Right renal cortex interstitium (tissue), 3 donors: Measurements from ENCODE around the gene PLOD2. TPM values are rescaled to one million over a fixed set of nuclear protein-coding genes. Genes with fewer than 3 reads are reported as not detected.

Experiments used
- DNase-seq, 3 donors: peaks; one replicate each; pipeline ENCODE4 v3.0.0-alpha.2; 2013; ENCODE audit warnings: low read depth in 3 of 3, low spot score in 2 of 3
- polyA plus RNA-seq, 3 donors: library from polyadenylated mRNA; unstranded; fragments of 120-200 nt; gene quantifications; one replicate each; pipeline ENCODE4 v1.2.1, GENCODE V29; 2013; ENCODE audit not compliant: insufficient read length in 3 of 3

PLOD2 gene
- polyA plus RNA-seq, result 100 to 1,000 TPM; 163 to 176 (median 171) TPM

GRCh38 chr3:146160964-146161662, at the start of gene PLOD2:
PLOD2 (minus strand) TSS chr3:146161184; CDS start chr3:146160989, 195 bp downstream.
- peak; percentile 55 to 65 (median 58) for DNase-seq

- no peak for DNase-seq
These were observed 48.4 kb upstream of the PLOD2 start for GRCh38 chr3:146209371-146209770.

- no peak for DNase-seq
These were observed 42.8 kb upstream of the PLOD2 start for GRCh38 chr3:146203776-146204175.

- no peak for DNase-seq
These were observed 39.7 kb upstream of the PLOD2 start for GRCh38 chr3:146200461-146201220.

- DNase-seq, result no peak
These were observed 38.8 kb upstream of the PLOD2 start for GRCh38 chr3:146199762-146200161.

GRCh38 chr3:146196789-146197188, 35.8 kb upstream of the PLOD2 start:
- no peak for DNase-seq

- no peak for DNase-seq
These were observed 34.6 kb upstream of the PLOD2 start for GRCh38 chr3:146195605-146196004.

- DNase-seq, result no peak
These were observed 34.0 kb upstream of the PLOD2 start for GRCh38 chr3:146195030-146195429.

GRCh38 chr3:146191051-146191450, 30.1 kb upstream of the PLOD2 start:
- no peak for DNase-seq

GRCh38 chr3:146189519-146190173, 28.7 kb upstream of the PLOD2 start:
- peak; percentile 37 to 41 (median 39) for DNase-seq

- no peak for DNase-seq
These were observed 26.5 kb upstream of the PLOD2 start for GRCh38 chr3:146187334-146187950.

GRCh38 chr3:146184241-146185015, 23.4 kb upstream of the PLOD2 start:
- no peak for DNase-seq

- DNase-seq, result no peak
These were observed 20.2 kb upstream of the PLOD2 start for GRCh38 chr3:146181216-146181615.

- no peak for DNase-seq
These were observed 19.4 kb upstream of the PLOD2 start for GRCh38 chr3:146180376-146180775.

- DNase-seq, result no peak
These were observed 17.2 kb upstream of the PLOD2 start for GRCh38 chr3:146178006-146178689.

GRCh38 chr3:146177519-146177918, 16.5 kb upstream of the PLOD2 start:
- no peak for DNase-seq

- no peak for DNase-seq
These were observed 16.1 kb upstream of the PLOD2 start for GRCh38 chr3:146177072-146177471.

GRCh38 chr3:146172586-146172985, 11.6 kb upstream of the PLOD2 start:
- DNase-seq, result no peak

- DNase-seq, result no peak
These were observed 9.6 kb upstream of the PLOD2 start for GRCh38 chr3:146170591-146170990.

- no peak for DNase-seq
These were observed 8.9 kb upstream of the PLOD2 start for GRCh38 chr3:146169891-146170290.
